IMR-90 (cell line): Measurements from ENCODE around the gene NOXO1.

Experiments used
- BHLHE40 ChIP-seq: fragments of 150-350 bp; IDR thresholded peaks from 2 replicates; pipeline ENCODE4 v1.6.1; 2016; ENCODE audit warnings: mild to moderate bottlenecking, low read depth, low read length
- CEBPB ChIP-seq: IDR thresholded peaks from 2 replicates; pipeline ENCODE4 v1.6.1; 2012; ENCODE audit warnings: low read depth, low read length, improper control_type of control experiment
- CTCF ChIP-seq: conservative IDR thresholded peaks from 2 replicates; pipeline ENCODE4 v1.5.1; 2012; ENCODE audit warnings: mild to moderate bottlenecking, low read depth, low read length, improper control_type of control experiment
- ELK1 ChIP-seq: fragments of 150-350 bp; IDR thresholded peaks from 2 replicates; pipeline ENCODE4 v1.6.1; 2016; ENCODE audit warnings: low read depth, mild to moderate bottlenecking, low read length, moderate library complexity, borderline replicate concordance
- MAFK ChIP-seq: IDR thresholded peaks from 2 replicates; pipeline ENCODE4 v1.6.1; 2012; ENCODE audit warnings: low read depth, low read length, improper control_type of control experiment
- MAZ ChIP-seq: IDR thresholded peaks from 2 replicates; pipeline ENCODE4 v1.6.1; 2012; ENCODE audit warnings: low read depth, mild to moderate bottlenecking, low read length, improper control_type of control experiment, moderate library complexity, borderline replicate concordance
- MXI1 ChIP-seq: IDR thresholded peaks from 2 replicates; pipeline ENCODE4 v1.6.1; 2012; ENCODE audit warnings: low read depth, mild to moderate bottlenecking, low read length, moderate library complexity, borderline replicate concordance
- POLR2A ChIP-seq: IDR thresholded peaks from 2 replicates; pipeline ENCODE4 v1.6.1; 2012; ENCODE audit warnings: mild to moderate bottlenecking, low read depth, low read length
- RAD21 ChIP-seq: IDR thresholded peaks from 2 replicates; pipeline ENCODE4 v1.6.1; 2012; ENCODE audit warnings: low read length, improper control_type of control experiment
- RCOR1 ChIP-seq: IDR thresholded peaks from 2 replicates; pipeline ENCODE4 v1.6.1; 2012; ENCODE audit warnings: mild to moderate bottlenecking, low read length, improper control_type of control experiment; ENCODE audit not compliant: insufficient replicate concordance
- RFX5 ChIP-seq: IDR thresholded peaks from 2 replicates; pipeline ENCODE4 v1.8.0; 2012; ENCODE audit warnings: low read depth, mild to moderate bottlenecking, low read length, moderate library complexity
- SMC3 ChIP-seq: fragments of 150-350 bp; IDR thresholded peaks from 2 replicates; pipeline ENCODE4 v1.6.1; 2016; ENCODE audit warnings: low read depth, mild to moderate bottlenecking, antibody characterized with exemption, low read length, moderate library complexity
- USF2 ChIP-seq: fragments of 150-350 bp; IDR thresholded peaks from 2 replicates; pipeline ENCODE4 v1.6.1; 2017; ENCODE audit warnings: mild to moderate bottlenecking, antibody characterized with exemption, low read length, low read depth

- TF ChIP-seq POLR2A (no peak), CTCF (no peak), BHLHE40 (no peak), MAZ (no peak), MAFK (no peak), ELK1 (no peak), RFX5 (no peak), RAD21 (no peak), USF2 (no peak), MXI1 (no peak), SMC3 (no peak), CEBPB (no peak), RCOR1 (no peak)
Observed at GRCh38 chr16:1975432-1976215, 5.6 kb downstream of the NOXO1 start.
